ENCODE results near the gene OR5L1. TPM values are rescaled to one million over a fixed set of nuclear protein-coding genes. Genes with fewer than 3 reads are reported as not detected.

The OR5L1 gene
- total RNA-seq, 3 donors from 2014 or later (not counting 1 experiment from before 2014, with no cell fraction given) = not detected

DNA sequence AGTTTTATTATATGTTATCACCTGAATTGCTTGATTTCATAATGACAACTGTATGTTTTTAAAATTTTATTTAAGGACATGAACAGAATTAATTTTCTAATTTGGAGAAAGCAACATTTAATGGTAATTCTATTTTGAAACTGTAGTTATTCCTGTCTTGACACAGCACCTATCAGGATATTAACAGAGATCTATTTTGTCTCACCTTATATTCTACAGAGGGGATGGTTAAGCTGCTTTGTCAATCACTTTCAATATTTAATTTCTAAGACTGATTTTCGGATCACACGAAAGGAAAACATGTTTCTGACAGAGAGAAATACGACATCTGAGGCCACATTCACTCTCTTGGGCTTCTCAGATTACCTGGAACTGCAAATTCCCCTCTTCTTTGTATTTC is 27.3 kb downstream of the OR5L1 start, which contains the start of gene OR5D16:
Gene OR5D16 (plus strand): TSS at position 301 of the 400 bp plus-strand sequence. CDS start 0 bp downstream, at position 301.
- Histone ChIP-seq H3K36me3 (ENCODE audit: control insufficient read depth, insufficient read depth, low read length) (no peaks in the 10 kb centered on the region), H3K27me3 (ENCODE audit: control insufficient read depth, insufficient read depth, low read length) (no peaks in the 10 kb centered on the region), H3K9me3 (ENCODE audit: control insufficient read depth, insufficient read depth, low read length) (peaks cover 5% of the 10 kb centered on the region), H3K4me1 (ENCODE audit: control insufficient read depth, insufficient read depth, low read length) (no peaks in the 10 kb centered on the region), H3K4me3 (ENCODE audit: low read length) (no peak within 1 kb of the TSS), H3K27ac (ENCODE audit: low read length) (no peak within 1 kb of the TSS)
- ATAC-seq (no peak), DNase-seq (no peak)
- Mint-ChIP-seq H3K4me3 (no peak within 1 kb of the TSS), H3K27ac (no peak within 1 kb of the TSS), H3K4me1 (no peaks in the 10 kb centered on the region), H3K9me3 (peaks cover 13 to 25% of the 10 kb centered on the region in 2 donors), H3K27me3 (ENCODE audit: low read depth in 2 of 2) (no peaks in the 10 kb centered on the region), H3K36me3 (peaks cover 13% of the 10 kb centered on the region)
- TF ChIP-seq, protein P1, sequence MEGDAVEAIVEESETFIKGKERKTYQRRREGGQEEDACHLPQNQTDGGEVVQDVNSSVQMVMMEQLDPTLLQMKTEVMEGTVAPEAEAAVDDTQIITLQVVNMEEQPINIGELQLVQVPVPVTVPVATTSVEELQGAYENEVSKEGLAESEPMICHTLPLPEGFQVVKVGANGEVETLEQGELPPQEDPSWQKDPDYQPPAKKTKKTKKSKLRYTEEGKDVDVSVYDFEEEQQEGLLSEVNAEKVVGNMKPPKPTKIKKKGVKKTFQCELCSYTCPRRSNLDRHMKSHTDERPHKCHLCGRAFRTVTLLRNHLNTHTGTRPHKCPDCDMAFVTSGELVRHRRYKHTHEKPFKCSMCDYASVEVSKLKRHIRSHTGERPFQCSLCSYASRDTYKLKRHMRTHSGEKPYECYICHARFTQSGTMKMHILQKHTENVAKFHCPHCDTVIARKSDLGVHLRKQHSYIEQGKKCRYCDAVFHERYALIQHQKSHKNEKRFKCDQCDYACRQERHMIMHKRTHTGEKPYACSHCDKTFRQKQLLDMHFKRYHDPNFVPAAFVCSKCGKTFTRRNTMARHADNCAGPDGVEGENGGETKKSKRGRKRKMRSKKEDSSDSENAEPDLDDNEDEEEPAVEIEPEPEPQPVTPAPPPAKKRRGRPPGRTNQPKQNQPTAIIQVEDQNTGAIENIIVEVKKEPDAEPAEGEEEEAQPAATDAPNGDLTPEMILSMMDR (IDR thresholded peaks at IDR 0.05) = no peak
- intact Hi-C loops (cut with micrococcal nuclease) = loop anchor here (10.0 kb wide), 1 partner anchor 64 kb away; the partner anchor contains the start of gene OR5D13
- 48% methylated on average over 3 of the region's 3 CpGs for WGBS (ENCODE audit: insufficient coverage)

GRCh38 chr11:55847453-55847852 is 36.3 kb downstream of the OR5L1 start:
- no peaks in the 10 kb centered on the region for H3K36me3 ChIP-seq (ENCODE audit: control insufficient read depth, insufficient read depth, low read length)
- Mint-ChIP-seq H3K27me3 (ENCODE audit: low read depth in 2 of 2) (no peaks in the 10 kb centered on the region), H3K27ac (no peak overlapping the region), H3K4me3 (no peak overlapping the region), H3K36me3 (peaks cover 9% of the 10 kb centered on the region), H3K4me1 (no peaks in the 10 kb centered on the region), H3K9me3 (peaks cover 9 to 21% of the 10 kb centered on the region in 2 donors)
- intact Hi-C loops (cut with micrococcal nuclease) = no loop called here
- no peak overlapping the region for H3K4me3 ChIP-seq (ENCODE audit: low read length)
- ATAC-seq (no peak), DNase-seq (no peak)
- H3K9me3 ChIP-seq (ENCODE audit: control insufficient read depth, insufficient read depth, low read length) = no peaks in the 10 kb centered on the region
- no peaks in the 10 kb centered on the region for H3K27me3 ChIP-seq (ENCODE audit: control insufficient read depth, insufficient read depth, low read length)
- WGBS (ENCODE audit: insufficient coverage) = 25% methylated on average over 1 of the region's 2 CpGs
- no peak overlapping the region for H3K27ac ChIP-seq (ENCODE audit: low read length)
- no peaks in the 10 kb centered on the region for H3K4me1 ChIP-seq (ENCODE audit: control insufficient read depth, insufficient read depth, low read length)
- TF ChIP-seq, protein P1 (IDR thresholded peaks at IDR 0.05) = no peak

DNA sequence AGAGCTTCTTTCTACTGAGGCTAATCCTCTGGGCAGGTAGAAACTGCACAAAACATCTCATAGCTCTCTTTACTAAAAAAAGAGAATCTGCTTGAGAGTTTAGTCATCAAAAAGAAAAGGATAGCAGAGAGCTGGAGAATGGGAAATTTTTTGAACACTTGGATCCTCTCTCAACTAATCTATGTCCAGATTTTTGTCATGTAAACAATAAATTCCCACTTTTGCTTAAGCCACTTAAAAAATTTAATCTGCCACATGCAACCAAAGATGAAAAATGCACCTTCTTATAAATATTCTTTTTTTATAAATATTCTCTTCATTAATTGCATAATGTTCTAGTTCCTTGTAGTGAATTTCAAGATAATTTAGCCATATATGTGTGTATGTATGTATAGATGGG is 37.9 kb downstream of the OR5L1 start:
- intact Hi-C loops (cut with micrococcal nuclease) = no loop called here
- H3K36me3 Mint-ChIP-seq = peaks cover 9% of the 10 kb centered on the region
- TF ChIP-seq, protein P1 (IDR thresholded peaks at IDR 0.05) = no peak
- no peaks in the 10 kb centered on the region for H3K4me1 ChIP-seq (ENCODE audit: control insufficient read depth, insufficient read depth, low read length)
- H3K27ac Mint-ChIP-seq = no peak overlapping the region
- peaks cover 14 to 31% of the 10 kb centered on the region in 2 donors for H3K9me3 Mint-ChIP-seq
- H3K27ac ChIP-seq (ENCODE audit: low read length) = no peak overlapping the region
- no peaks in the 10 kb centered on the region for H3K36me3 ChIP-seq (ENCODE audit: control insufficient read depth, insufficient read depth, low read length)
- no peak for DNase-seq
- ATAC-seq = no peak
- H3K9me3 ChIP-seq (ENCODE audit: control insufficient read depth, insufficient read depth, low read length) = no peaks in the 10 kb centered on the region
- H3K27me3 Mint-ChIP-seq (ENCODE audit: low read depth in 2 of 2) = no peaks in the 10 kb centered on the region
- no peaks in the 10 kb centered on the region for H3K4me1 Mint-ChIP-seq
- no peak overlapping the region for H3K4me3 ChIP-seq (ENCODE audit: low read length)
- no peak overlapping the region for H3K4me3 Mint-ChIP-seq
- no peaks in the 10 kb centered on the region for H3K27me3 ChIP-seq (ENCODE audit: control insufficient read depth, insufficient read depth, low read length)

DNA sequence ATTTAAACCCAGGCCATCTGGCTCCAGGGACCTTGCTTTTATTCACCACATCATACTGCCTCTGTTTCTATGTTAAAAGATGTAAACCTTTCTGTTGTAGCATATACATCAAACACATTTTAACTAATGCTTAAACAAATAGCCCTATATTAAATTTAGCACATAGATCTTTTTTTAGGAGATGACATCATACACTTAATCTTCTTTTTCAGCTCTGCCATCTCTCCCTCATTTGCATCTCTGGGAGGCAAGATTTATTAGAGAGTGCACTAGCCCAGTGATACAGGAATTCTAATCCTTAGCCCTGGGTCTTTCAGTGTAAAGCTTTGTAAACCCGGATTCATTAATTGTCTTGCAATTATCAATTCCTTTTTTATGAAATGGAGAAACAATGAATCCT is 41.0 kb downstream of the OR5L1 start:
- Mint-ChIP-seq H3K27ac (no peak overlapping the region), H3K4me1 (no peaks in the 10 kb centered on the region), H3K27me3 (ENCODE audit: low read depth in 2 of 2) (no peaks in the 10 kb centered on the region), H3K9me3 (peaks cover 15 to 34% of the 10 kb centered on the region in 2 donors), H3K4me3 (no peak overlapping the region), H3K36me3 (no peaks in the 10 kb centered on the region)
- H3K36me3 ChIP-seq (ENCODE audit: control insufficient read depth, insufficient read depth, low read length) = no peaks in the 10 kb centered on the region
- TF ChIP-seq, protein P1 (IDR thresholded peaks at IDR 0.05) = no peak
- H3K9me3 ChIP-seq (ENCODE audit: control insufficient read depth, insufficient read depth, low read length) = peaks cover 5% of the 10 kb centered on the region
- WGBS (ENCODE audit: insufficient coverage) = no CpG with 5 or more reads among the region's 1 CpG
- ATAC-seq (no peak), DNase-seq (no peak)
- H3K27me3 ChIP-seq (ENCODE audit: control insufficient read depth, insufficient read depth, low read length) = no peaks in the 10 kb centered on the region
- intact Hi-C loops (cut with micrococcal nuclease) = no loop called here
- no peaks in the 10 kb centered on the region for H3K4me1 ChIP-seq (ENCODE audit: control insufficient read depth, insufficient read depth, low read length)
- H3K27ac ChIP-seq (ENCODE audit: low read length) = no peak overlapping the region
- no peak overlapping the region for H3K4me3 ChIP-seq (ENCODE audit: low read length)

All from natural killer cell (primary cell).